HG02870 (cell line): ENCODE data around the gene SNED1.

Experiments
- ATAC-seq: cut with Tn5 transposase; IDR thresholded peaks from one replicate; pipeline ENCODE4 v1.9.1; 2021; ENCODE audit warnings: mild to moderate bottlenecking, moderate library complexity; ENCODE audit not compliant: unreplicated experiment

Gene SNED1

GRCh38 chr2:241142063-241142462 is 143.6 kb downstream of the SNED1 start:
- ATAC-seq: no peak

- ATAC-seq: no peak
These were observed 144.2 kb downstream of the SNED1 start for GRCh38 chr2:241142593-241142992.
